Measurements from ENCODE around the gene POLR3GL. TPM values are rescaled to one million over a fixed set of nuclear protein-coding genes. Genes with fewer than 3 reads are reported as not detected.

POLR3GL gene
- total RNA-seq, 1 experiment from 2014 or later = 7.9 TPM

GRCh38 chr1:145997718-145998023 is 33.2 kb downstream of the POLR3GL start:
- Histone ChIP-seq H4K20me1 (ENCODE audit: control insufficient read depth, insufficient read depth, insufficient read length) (no peaks in the 10 kb centered on the region), H2BK120ac (ENCODE audit: low read depth, low read length, poor library complexity, severe bottlenecking) (no peak overlapping the region), H2BK12ac (ENCODE audit: insufficient read length, low read depth, low read length) (no peak overlapping the region), H3K14ac (ENCODE audit: insufficient read depth, low read length) (no peak overlapping the region), H3K27me3 (ENCODE audit: insufficient read depth, low read length) (no peaks in the 10 kb centered on the region), H3K4me2 (ENCODE audit: insufficient read depth, insufficient read length, low read length) (peak overlapping the region; percentile 60), H3K4me1 (ENCODE audit: insufficient read depth, low read length) (peaks cover 5% of the 10 kb centered on the region; the same call in 1 of the 2 replicates), H2BK15ac (ENCODE audit: low read depth, low read length) (no peak overlapping the region), H3K9me3 (ENCODE audit: control insufficient read depth, low read depth, low read length) (no peaks in the 10 kb centered on the region), H3K4ac (ENCODE audit: low read depth, low read length) (no peak overlapping the region), H3K79me1 (ENCODE audit: insufficient read depth, low read depth, low read length, poor library complexity, severe bottlenecking) (peaks cover 7% of the 10 kb centered on the region), H2BK5ac (ENCODE audit: insufficient read length, low read length) (no peak overlapping the region), H4K5ac (ENCODE audit: insufficient read length, low read depth, low read length) (no peak overlapping the region), H2AFZ (ENCODE audit: low read length) (no peak overlapping the region), H3T11ph (ENCODE audit: low read length) (no peak overlapping the region), H3K18ac (ENCODE audit: insufficient read length, low read depth, low read length) (no peak overlapping the region), H3K27ac (ENCODE audit: insufficient read length, low read depth, low read length) (no peak overlapping the region), H3K79me2 (ENCODE audit: insufficient read depth, low read length) (peaks cover 3% of the 10 kb centered on the region; the same call in 1 of the 2 replicates), H2BK20ac (ENCODE audit: low read depth, low read length, poor library complexity, severe bottlenecking) (no peak overlapping the region), H3K56ac (ENCODE audit: insufficient read length, low read depth, low read length) (no peak overlapping the region), H4K8ac (replicated peaks; ENCODE audit: insufficient read length, low read depth, low read length) (no peak overlapping the region), H3K23me2 (ENCODE audit: insufficient read length, low read depth, low read length, poor library complexity, severe bottlenecking) (peaks cover 19% of the 10 kb centered on the region), H3K9ac (ENCODE audit: extremely low read depth, insufficient read length, low read length) (no peak overlapping the region), H2AK5ac (ENCODE audit: insufficient read length, low read length) (no peak overlapping the region), H4K91ac (ENCODE audit: insufficient read length, low read depth, low read length) (no peak overlapping the region), H3K23ac (ENCODE audit: insufficient read length, low read depth, low read length) (no peak overlapping the region)
- peak overlapping the region in 1 of 3 experiments; percentile 93; a peak in 2 of 7 replicates for H3K27ac Mint-ChIP-seq
- no peak for TF ChIP-seq CTCF (conservative IDR thresholded peaks at IDR 0.05)
- DNase-seq = no peak
- H3K36me3 Mint-ChIP-seq (ENCODE audit: insufficient read depth in 1 of 3, low read depth in 3 of 3) = peaks cover 29 to 39% (median 31%) of the 10 kb centered on the region in 3 experiments
- H3K9me3 Mint-ChIP-seq = peaks cover 0 to 3% of the 10 kb centered on the region in 2 experiments; a peak in 2 of 5 replicates
- no CpG with 5 or more reads among the region's 3 CpGs for WGBS (ENCODE audit: extremely low coverage, insufficient read length, low lambda C conversion rate)
- H3K4me3 Mint-ChIP-seq = peak overlapping the region; percentile 87 to 99; a peak in 4 of 5 replicates
- peaks cover 48% of the 10 kb centered on the region in 2 experiments for H3K4me1 Mint-ChIP-seq
- H3K27me3 Mint-ChIP-seq (ENCODE audit: low read depth) = no peaks in the 10 kb centered on the region

Measured in H9 (cell line).